Measurements from ENCODE around the gene SV2A. TPM values are rescaled to one million over a fixed set of nuclear protein-coding genes. Genes with fewer than 3 reads are reported as not detected.
"Not testable (repeated sequence)": the region's sequence is repeated elsewhere in the genome, so short reads cannot be mapped to it uniquely, and the experiment has no call there.

SV2A gene
- total RNA-seq, 4 donors from 2014 or later = 0.12 to 0.56 (median 0.30) TPM

DNA sequence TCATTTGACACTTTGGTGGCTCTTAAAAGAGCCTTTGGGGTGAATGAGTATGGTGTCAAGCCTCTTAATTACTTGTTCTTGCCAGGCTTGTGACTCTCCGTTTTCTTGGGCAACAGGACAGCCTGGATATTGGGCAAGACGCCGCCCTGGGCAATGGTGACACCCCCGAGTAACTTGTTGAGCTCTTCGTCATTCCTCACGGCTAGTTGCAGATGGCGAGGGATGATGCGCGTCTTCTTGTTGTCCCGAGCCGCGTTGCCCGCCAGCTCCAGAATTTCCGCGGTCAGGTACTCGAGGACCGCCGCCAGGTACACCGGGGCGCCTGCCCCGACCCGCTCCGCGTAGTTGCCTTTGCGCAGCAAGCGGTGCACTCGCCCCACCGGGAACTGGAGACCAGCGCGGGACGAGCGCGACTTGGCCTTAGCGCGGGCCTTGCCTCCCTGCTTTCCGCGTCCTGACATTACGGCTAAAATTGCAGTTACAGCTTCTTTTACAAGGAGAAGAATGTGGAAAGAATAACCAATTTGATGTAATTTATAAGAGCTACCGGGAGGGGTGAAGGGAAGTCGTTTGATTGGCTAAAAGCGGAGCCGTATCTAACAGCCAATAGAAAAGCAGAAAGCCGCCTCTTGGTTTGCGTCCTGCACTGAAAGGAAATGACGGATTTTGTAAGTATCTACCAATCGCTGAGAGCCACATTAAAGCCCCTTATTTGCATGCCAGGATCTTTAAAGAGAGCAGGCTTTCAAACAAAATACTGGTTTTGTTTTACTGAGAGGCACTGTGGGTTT, 30.0 kb downstream of the SV2A start:
- no peaks in the 10 kb centered on the region for H3K27me3 ChIP-seq

DNA sequence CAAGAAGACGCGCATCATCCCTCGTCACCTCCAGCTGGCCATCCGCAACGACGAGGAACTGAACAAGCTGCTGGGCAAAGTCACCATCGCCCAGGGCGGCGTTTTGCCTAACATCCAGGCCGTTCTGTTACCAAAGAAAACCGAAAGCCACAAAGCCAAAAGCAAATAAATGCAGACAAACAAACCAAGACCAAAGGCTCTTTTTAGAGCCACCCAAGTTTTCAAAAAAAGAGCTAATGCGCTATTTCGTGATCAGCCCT, 30.5 kb downstream of the SV2A start:
- peak overlapping the region; percentile 64 to 87 (median 81) for H3K4me3 ChIP-seq
- DNase-seq; H3K27me3 ChIP-seq; intact Hi-C loops (cut with DNase I; ENCODE audit: low total_unique reads); H3K36me3 ChIP-seq; in situ Hi-C loops (cut with MboI; ENCODE audit: low sequenced_read_pairs in 4 of 4); H3K9me3 ChIP-seq; ATAC-seq: not testable (repeated sequence)
- H3K27ac ChIP-seq = peak overlapping the region; percentile 95 to 99 (median 98)
- peaks cover 22% of the 10 kb centered on the region in 2 donors for H3K4me1 ChIP-seq

More for the DNA sequence above, 30.0 kb downstream of the SV2A start:
- ATAC-seq = peak; percentile 80 to 84
- no peaks in the 10 kb centered on the region for H3K36me3 ChIP-seq
- TF ChIP-seq, protein P1, sequence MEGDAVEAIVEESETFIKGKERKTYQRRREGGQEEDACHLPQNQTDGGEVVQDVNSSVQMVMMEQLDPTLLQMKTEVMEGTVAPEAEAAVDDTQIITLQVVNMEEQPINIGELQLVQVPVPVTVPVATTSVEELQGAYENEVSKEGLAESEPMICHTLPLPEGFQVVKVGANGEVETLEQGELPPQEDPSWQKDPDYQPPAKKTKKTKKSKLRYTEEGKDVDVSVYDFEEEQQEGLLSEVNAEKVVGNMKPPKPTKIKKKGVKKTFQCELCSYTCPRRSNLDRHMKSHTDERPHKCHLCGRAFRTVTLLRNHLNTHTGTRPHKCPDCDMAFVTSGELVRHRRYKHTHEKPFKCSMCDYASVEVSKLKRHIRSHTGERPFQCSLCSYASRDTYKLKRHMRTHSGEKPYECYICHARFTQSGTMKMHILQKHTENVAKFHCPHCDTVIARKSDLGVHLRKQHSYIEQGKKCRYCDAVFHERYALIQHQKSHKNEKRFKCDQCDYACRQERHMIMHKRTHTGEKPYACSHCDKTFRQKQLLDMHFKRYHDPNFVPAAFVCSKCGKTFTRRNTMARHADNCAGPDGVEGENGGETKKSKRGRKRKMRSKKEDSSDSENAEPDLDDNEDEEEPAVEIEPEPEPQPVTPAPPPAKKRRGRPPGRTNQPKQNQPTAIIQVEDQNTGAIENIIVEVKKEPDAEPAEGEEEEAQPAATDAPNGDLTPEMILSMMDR (IDR thresholded peaks at IDR 0.05 in 4 of 5, conservative IDR thresholded peaks at IDR 0.05 in 1 of 5) = peak in 1 of 5 experiments; percentile 24
- peak; percentile 70 to 88 for TF ChIP-seq POLR2A (IDR thresholded peaks at IDR 0.05)
- peak; percentile 92 for DNase-seq
- no peaks in the 10 kb centered on the region for H3K9me3 ChIP-seq
- intact Hi-C loops (cut with DNase I; ENCODE audit: low total_unique reads) (loop anchor here (1.0 to 2.0 kb wide), 2 partner anchors 40 to 51 kb away; partner anchors contain the start of gene SF3B4), in situ Hi-C loops (cut with MboI; ENCODE audit: low sequenced_read_pairs in 4 of 4) (no loop called here)
- peaks cover 22% of the 10 kb centered on the region in 2 donors for H3K4me1 ChIP-seq
- H3K4me3 ChIP-seq = peak overlapping the region; percentile 64 to 87 (median 81)
- peak overlapping the region; percentile 95 to 99 (median 98) for H3K27ac ChIP-seq

DNA sequence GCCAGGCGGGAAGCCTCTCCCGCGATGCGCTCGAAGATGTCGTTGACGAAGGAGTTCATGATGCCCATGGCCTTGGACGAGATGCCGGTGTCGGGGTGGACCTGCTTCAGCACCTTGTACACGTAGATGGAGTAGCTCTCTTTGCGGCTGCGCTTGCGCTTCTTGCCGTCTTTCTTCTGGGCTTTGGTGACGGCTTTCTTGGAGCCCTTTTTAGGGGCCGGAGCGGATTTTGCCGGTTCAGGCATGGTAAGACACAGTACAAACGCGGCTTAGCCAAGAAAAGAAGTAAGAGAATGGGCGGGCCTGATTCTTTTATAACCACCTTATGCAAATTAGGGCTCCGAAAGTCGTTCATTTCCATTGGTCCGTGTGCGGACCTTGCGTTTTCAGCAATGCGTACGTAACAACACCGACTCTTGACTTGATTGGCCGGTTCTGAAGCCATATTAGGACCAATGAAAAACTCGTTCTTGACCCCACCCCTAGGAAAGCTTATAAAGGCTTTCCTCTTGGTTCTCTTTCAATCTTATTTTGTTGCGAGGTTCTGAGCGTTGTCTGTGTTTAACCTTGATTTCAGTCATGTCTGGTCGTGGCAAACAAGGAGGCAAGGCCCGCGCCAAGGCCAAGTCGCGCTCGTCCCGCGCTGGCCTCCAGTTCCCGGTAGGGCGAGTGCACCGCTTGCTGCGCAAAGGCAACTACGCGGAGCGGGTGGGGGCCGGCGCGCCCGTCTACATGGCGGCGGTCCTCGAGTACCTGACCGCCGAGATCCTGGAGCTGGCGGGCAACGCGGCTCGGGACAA, 31.0 kb downstream of the SV2A start:
- ATAC-seq (peak; percentile 81 to 87), DNase-seq (peak; percentile 94 to 95)
- H3K9me3 ChIP-seq = no peaks in the 10 kb centered on the region
- no peaks in the 10 kb centered on the region for H3K36me3 ChIP-seq
- H3K27me3 ChIP-seq = no peaks in the 10 kb centered on the region
- TF ChIP-seq, protein P1 (IDR thresholded peaks at IDR 0.05 in 4 of 5, conservative IDR thresholded peaks at IDR 0.05 in 1 of 5) = no peak
- TF ChIP-seq POLR2A (IDR thresholded peaks at IDR 0.05) = peak; percentile 99 to 100
- peaks cover 22% of the 10 kb centered on the region in 2 donors for H3K4me1 ChIP-seq
- peak overlapping the region; percentile 66 to 87 (median 81) for H3K4me3 ChIP-seq
- intact Hi-C loops (cut with DNase I; ENCODE audit: low total_unique reads) = no loop called here
- peak overlapping the region; percentile 95 to 99 (median 98) for H3K27ac ChIP-seq
- in situ Hi-C loops (cut with MboI; ENCODE audit: low sequenced_read_pairs in 4 of 4) = no loop called here

DNA sequence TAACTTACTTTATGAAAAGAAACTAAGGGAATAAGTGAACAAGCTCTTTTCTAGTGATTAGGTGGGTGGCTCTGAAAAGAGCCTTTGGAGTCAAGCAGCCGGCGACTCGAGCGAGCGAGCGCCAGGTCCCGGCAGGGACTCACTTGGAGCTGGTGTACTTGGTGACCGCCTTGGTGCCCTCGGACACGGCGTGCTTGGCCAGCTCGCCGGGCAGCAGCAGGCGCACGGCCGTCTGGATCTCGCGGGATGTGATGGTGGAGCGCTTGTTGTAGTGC, 31.6 kb downstream of the SV2A start:
- peaks cover 22% of the 10 kb centered on the region in 2 donors for H3K4me1 ChIP-seq
- H3K4me3 ChIP-seq = peak overlapping the region; percentile 66 to 81 (median 76)
- intact Hi-C loops (cut with DNase I; ENCODE audit: low total_unique reads); H3K9me3 ChIP-seq; H3K27me3 ChIP-seq; DNase-seq; in situ Hi-C loops (cut with MboI; ENCODE audit: low sequenced_read_pairs in 4 of 4); H3K36me3 ChIP-seq: not testable (repeated sequence)
- ATAC-seq = peak; percentile 0 to 2
- peak overlapping the region; percentile 95 to 99 (median 98) for H3K27ac ChIP-seq

DNA sequence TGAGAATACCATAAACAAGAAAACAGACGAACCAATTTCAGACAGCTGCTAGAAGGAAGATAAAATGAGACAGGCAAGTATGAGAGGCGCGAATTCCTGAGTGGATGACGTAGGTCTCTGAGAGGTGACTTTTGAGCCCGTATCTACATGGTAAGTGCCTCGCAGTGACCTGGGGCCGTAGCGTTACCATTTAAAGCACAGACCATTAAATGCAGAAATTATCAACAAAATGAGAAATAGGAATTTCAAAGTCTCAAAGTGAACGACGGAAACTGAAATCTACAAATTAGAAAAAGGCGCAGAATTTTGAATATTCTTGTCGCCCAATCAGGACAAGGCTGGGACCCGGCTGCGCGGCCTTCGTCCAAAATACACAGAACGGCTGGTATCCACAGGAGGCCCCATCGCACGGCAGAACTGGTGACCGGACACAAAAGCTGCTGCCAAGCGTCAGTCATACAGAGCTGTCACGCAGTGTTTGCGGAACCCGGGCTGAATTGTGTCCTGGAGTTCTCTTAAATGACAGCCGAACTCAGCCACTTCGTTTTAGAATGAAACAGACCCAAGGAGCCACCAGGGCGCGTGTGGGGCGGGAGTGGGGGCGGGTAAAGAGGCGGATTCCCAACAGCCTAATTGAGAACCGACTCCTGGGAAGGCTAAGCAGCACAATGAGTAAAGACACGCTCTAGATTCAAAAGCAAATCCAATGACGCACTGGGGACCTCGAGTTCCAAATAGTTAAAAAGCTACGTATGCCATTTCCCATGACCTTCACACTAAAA, 32.1 kb downstream of the SV2A start:
- TF ChIP-seq POLR2A (IDR thresholded peaks at IDR 0.05) = peak; percentile 31 to 55
- TF ChIP-seq, protein P1 (IDR thresholded peaks at IDR 0.05 in 4 of 5, conservative IDR thresholded peaks at IDR 0.05 in 1 of 5) = peak in 1 of 5 experiments; percentile 19
- in situ Hi-C loops (cut with MboI; ENCODE audit: low sequenced_read_pairs in 4 of 4) (no loop called here), intact Hi-C loops (cut with DNase I; ENCODE audit: low total_unique reads) (no loop called here)
- ATAC-seq (peak; percentile 20 to 21), DNase-seq (peak; percentile 85 to 87)
- Histone ChIP-seq H3K27ac (peak overlapping the region; percentile 95 to 99 (median 98)), H3K9me3 (no peaks in the 10 kb centered on the region), H3K4me3 (peak overlapping the region; percentile 66 to 81 (median 76)), H3K4me1 (peaks cover 22% of the 10 kb centered on the region in 2 donors), H3K36me3 (no peaks in the 10 kb centered on the region), H3K27me3 (no peaks in the 10 kb centered on the region)
